ENCODE measurements around the gene MPV17L2.

MPV17L2 gene

DNA sequence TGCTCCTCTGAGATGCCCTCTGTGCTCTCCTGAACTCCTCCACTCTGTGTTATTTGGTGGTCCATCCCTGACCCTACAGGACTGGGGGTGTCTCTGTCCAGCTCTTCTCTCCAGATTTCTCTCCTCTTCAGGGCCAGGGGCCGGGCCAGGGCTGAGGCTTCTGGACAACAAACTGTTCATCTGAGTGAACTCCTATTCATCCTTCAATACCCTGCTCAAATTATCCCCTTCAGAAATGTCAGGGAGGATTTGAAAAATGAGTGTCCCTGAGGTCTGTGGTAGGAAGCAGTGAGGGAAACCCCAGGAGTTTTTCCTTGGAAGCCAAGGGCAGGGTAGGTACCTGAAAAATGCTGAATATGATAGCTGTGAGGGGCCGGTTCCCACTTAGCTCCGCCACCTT is 25.6 kb downstream of the MPV17L2 start:
- DNase-seq (ENCODE audit: low spot score), result no peak

GRCh38 chr19:18219911-18220631 is 27.1 kb downstream of the MPV17L2 start:
- DNase-seq (ENCODE audit: low spot score), result no peak

DNA sequence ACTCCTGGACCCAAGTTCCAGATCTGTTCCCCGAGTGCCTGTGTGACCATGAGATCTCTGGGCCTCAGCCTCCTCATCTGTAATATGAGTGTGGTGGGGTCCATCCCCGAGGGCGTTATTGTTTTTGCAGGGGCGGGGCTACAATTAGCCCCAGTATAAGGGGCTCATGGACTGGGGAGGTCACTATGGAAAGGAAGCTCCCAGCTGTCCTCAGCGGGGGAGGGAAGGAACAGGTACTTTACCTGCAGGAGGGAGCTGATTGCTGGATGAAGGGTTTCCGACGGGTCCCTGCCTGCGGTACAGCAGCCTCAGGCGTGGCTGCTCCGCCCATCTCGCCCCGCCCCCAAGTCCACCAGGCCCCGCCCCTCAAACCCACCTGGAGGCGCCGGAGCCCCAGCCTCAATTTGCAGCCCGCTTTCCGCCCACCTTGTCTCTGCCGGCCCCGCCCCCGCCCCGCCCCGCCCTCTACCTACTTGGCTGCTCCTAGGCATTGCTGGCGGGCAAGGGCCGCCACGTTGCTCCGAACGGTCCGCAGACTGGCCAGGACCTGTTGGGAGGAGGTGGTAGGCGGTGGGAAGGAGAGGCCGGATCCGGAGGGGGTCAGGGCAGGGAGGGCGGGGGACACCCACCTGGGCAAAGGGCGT is 27.7 kb downstream of the MPV17L2 start:
- DNase-seq (ENCODE audit: low spot score), result no peak

- no peak for DNase-seq (ENCODE audit: low spot score)
Observed at GRCh38 chr19:18221815-18222725, 29.1 kb downstream of the MPV17L2 start.

- DNase-seq (ENCODE audit: low spot score), result no peak
Observed at GRCh38 chr19:18223860-18224524, 31.0 kb downstream of the MPV17L2 start.

- peak; percentile 88 for DNase-seq (ENCODE audit: low spot score)
Observed at GRCh38 chr19:18224525-18225354, 31.7 kb downstream of the MPV17L2 start.

GRCh38 chr19:18225355-18225701 is 32.3 kb downstream of the MPV17L2 start:
- DNase-seq (ENCODE audit: low spot score), result no peak

DNA sequence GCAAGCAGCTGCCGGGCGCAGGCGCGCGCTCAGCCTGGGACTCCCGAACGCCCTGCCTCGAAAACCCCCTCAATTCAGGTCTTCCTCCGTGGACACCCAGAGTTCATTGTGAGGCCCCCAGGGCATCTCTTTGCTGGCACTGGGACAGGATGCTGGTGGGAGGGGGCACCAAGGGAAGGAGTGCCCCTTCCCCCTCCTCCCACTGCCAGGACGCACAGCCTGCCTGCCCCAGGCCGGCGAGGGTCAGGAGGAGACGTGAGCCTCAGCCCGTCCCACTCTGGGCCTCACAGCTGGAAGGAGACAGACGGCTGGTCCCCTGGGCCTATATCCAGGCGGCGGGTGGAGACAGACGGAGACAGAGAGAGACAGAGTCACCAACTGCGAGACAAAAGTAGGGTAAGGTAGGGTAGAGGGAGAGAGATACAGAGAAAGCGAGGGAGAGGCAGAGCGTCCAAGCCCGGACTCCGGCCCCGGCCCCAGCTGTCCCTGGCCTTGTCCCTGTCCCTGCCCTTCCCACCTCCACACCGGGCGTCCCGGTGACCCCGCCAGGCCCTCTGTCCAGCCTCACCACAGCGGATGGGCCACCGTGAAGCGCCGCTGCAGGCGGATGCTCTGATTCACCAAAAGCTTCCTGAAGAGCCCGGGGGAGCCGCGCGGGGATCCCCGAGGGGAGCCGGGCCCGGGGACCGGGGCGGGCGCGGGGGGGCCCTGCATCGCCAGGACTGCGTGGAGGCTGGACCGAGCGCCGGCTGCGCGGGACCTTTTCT is 32.9 kb downstream of the MPV17L2 start, which contains the start of gene PDE4C:
Gene PDE4C (minus strand): TSS at position 737 of the 767 bp plus-strand sequence. CDS start 23 bp downstream, at position 714.
- DNase-seq (ENCODE audit: low spot score), result no peak

- no peak for DNase-seq (ENCODE audit: low spot score)
Observed at GRCh38 chr19:18226956-18227780, 34.1 kb downstream of the MPV17L2 start.

GRCh38 chr19:18227781-18228271 is 34.8 kb downstream of the MPV17L2 start:
- no peak for DNase-seq (ENCODE audit: low spot score)

DNA sequence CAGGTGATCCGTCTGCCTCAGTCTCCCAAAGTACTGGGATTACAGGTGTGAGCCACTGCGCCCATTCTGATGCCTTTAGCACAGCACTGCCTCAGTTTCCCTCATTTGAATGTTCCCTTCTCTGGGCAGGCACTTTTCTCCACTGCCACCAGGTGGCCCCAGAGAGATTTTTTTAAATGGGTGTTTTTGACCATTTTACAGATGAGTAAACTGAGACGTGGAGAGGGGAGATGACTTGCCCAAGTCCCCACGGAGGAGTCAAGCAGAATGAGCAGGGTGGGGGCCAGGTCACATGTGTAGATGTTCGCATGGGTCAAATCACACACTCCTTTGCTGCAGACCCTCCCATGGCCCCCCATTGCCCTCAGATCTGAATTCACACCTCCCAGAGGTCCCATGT is 36.5 kb downstream of the MPV17L2 start:
- no peak for DNase-seq (ENCODE audit: low spot score)

DNA sequence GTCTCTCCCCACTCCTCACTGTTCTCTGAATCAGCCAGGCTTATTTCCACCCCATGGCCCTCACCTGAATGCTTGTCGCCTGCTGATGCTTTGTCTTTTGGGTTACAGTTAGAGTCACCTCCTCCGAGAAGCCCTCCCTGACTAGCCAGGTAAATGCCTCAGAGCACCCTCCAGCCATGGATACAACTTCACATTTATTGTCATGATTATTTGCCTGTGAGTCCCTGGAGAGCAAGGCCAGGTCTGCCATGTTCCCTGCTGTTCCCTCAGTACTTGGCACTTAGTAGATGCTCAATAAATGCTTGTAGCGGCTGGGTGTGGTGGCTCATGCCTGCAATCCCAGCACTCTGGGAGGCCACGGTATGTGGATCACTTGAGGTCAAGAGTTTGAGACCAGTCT is 36.9 kb downstream of the MPV17L2 start:
- DNase-seq (ENCODE audit: low spot score), result no peak

DNA sequence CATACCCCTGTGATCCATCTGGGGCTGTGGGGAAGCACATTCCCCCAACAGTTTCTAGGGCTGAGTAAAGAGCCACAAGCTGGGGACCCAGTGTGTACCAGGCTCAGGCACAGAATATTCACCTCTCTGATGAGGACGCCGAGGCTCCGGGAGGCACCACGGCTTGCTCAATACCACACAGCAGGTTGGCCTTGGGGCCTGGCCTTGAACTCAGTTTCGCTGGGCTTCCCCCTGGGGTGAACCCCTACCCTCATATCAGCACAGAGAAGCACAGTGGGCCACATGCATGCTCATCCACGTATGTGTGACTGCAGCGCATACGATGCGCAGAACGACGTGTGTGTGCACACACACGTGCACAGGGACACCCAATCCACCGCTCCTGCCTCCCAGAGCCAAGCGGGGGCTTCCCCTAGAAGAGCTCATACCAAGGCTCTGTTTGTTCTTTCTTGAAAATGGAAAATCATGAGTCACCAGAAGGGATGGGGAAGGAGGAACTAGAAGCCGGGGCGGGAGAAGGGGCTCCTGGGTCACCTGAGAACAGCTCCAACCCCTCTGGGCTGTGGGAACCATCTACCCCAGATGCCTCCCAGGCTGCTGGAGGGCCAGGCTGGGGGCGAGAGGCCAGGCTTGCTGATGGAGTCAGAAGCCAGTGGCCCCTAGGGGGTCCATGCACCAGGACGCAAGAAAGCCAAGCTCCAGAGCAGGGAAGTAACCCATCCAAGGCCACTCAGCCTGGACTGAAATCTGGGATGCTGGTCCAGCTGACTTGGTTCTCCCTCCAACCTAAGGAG is 38.1 kb downstream of the MPV17L2 start:
- DNase-seq (ENCODE audit: low spot score), result no peak

- DNase-seq (ENCODE audit: low spot score), result no peak
Observed at GRCh38 chr19:18231775-18232174, 38.8 kb downstream of the MPV17L2 start.

GRCh38 chr19:18232540-18233223 is 39.7 kb downstream of the MPV17L2 start:
- no peak for DNase-seq (ENCODE audit: low spot score)

- DNase-seq (ENCODE audit: low spot score), result no peak
Observed at GRCh38 chr19:18233224-18233825, 40.3 kb downstream of the MPV17L2 start.

- DNase-seq (ENCODE audit: low spot score), result no peak
Observed at GRCh38 chr19:18234194-18234593, 41.2 kb downstream of the MPV17L2 start.

DNA sequence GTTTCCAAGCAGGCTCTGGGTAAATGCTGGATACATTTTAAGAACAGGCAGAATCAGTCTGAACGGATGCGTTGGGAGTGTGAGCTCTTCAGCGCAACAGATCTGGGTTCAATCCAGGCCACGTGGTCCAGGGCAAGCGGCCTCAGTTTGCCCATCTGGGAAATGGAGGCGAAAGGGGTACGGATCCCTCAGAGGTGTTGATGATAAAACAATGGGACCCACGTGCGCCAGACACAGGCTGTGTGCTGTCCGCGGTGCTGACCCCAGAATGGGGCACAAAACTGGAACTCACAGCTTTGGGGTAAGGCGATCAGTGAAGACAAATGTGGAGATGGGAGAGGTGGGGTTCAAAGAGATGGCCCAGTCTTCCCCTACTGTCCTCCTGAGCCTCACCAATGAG is 46.3 kb downstream of the MPV17L2 start:
- DNase-seq (ENCODE audit: low spot score), result no peak

Data from CD4-positive, alpha-beta T cell treated with Interleukin-6 at 100 ng/mL for 8 hours (primary cell).